ENCODE data around the gene SUPT6H.

The SUPT6H gene

GRCh38 chr17:28634206-28634865, 27.7 kb upstream of the SUPT6H start:
- H3K18ac ChIP-seq (ENCODE audit: low read length): peak overlapping the region; percentile 15
- no CpG with 5 or more reads among the region's 14 CpGs for WGBS (ENCODE audit: extremely low coverage, insufficient coverage, insufficient read length)

GRCh38 chr17:28635506-28635905, 26.5 kb upstream of the SUPT6H start:
- H3K23ac ChIP-seq (ENCODE audit: low read length): no peak overlapping the region

More at GRCh38 chr17:28634206-28634865, 27.7 kb upstream of the SUPT6H start:
- Histone ChIP-seq H4K12ac (ENCODE audit: low read depth, low read length) (no peak overlapping the region), H3K4me3 (ENCODE audit: low read depth, low read length) (no peak overlapping the region), H3K9me3 (ENCODE audit: insufficient read depth, low read depth, low read length) (no peaks in the 10 kb centered on the region), H3K27ac (ENCODE audit: low read depth, low read length) (no peak overlapping the region), H3K4ac (ENCODE audit: low read depth, low read length) (no peak overlapping the region), H3K14ac (ENCODE audit: low read length) (no peak overlapping the region), H4K8ac (ENCODE audit: low read depth, low read length) (no peak overlapping the region), H3K23ac (ENCODE audit: low read length) (no peak overlapping the region), H3K79me2 (ENCODE audit: control insufficient read depth, insufficient read depth, low read length, poor library complexity) (no peaks in the 10 kb centered on the region), H2AFZ (ENCODE audit: insufficient read depth, low read length, poor library complexity) (no peak overlapping the region), H2BK12ac (ENCODE audit: low read length) (no peak overlapping the region), H3K27me3 (ENCODE audit: insufficient read depth, low read length) (no peaks in the 10 kb centered on the region), H2BK120ac (ENCODE audit: insufficient read depth, low read length, poor library complexity) (no peak overlapping the region), H3K4me2 (ENCODE audit: low read length) (no peak overlapping the region), H2AK5ac (ENCODE audit: low read length) (no peak overlapping the region), H2BK5ac (ENCODE audit: low read depth, low read length, poor library complexity) (no peak overlapping the region), H3K36me3 (ENCODE audit: control insufficient read depth in 1 of 2, insufficient read depth in 2 of 2, low read length in 2 of 2) (peaks cover 53 to 80% of the 10 kb centered on the region in 2 experiments), H3K4me1 (ENCODE audit: control insufficient read depth in 1 of 2, insufficient read depth in 2 of 2, low read length in 2 of 2) (no peaks in the 10 kb centered on the region), H3K9ac (ENCODE audit: low read length) (no peak overlapping the region), H3K79me1 (ENCODE audit: low read length) (no peaks in the 10 kb centered on the region), H4K91ac (ENCODE audit: low read depth, low read length) (no peak overlapping the region)
- peak; percentile 67 to 90 for DNase-seq

GRCh38 chr17:28641579-28641978, 20.4 kb upstream of the SUPT6H start:
- no peak for DNase-seq
- H3K27ac ChIP-seq (ENCODE audit: low read depth, low read length): no peak overlapping the region
- H3K36me3 ChIP-seq (ENCODE audit: control insufficient read depth in 1 of 2, insufficient read depth in 2 of 2, low read length in 2 of 2): peaks cover 28 to 55% of the 10 kb centered on the region in 2 experiments
- H3K79me1 ChIP-seq (ENCODE audit: low read length): peaks cover 9% of the 10 kb centered on the region
- H3K4me1 ChIP-seq (ENCODE audit: control insufficient read depth in 1 of 2, insufficient read depth in 2 of 2, low read length in 2 of 2): peaks cover 0 to 3% of the 10 kb centered on the region in 2 experiments
- H3K23ac ChIP-seq (ENCODE audit: low read length): no peak overlapping the region
- H3K79me2 ChIP-seq (ENCODE audit: control insufficient read depth, insufficient read depth, low read length, poor library complexity): peaks cover 8% of the 10 kb centered on the region
- no peak overlapping the region for H3K9ac ChIP-seq (ENCODE audit: low read length)
- H3K18ac ChIP-seq (ENCODE audit: low read length): no peak overlapping the region
- no peaks in the 10 kb centered on the region for H3K27me3 ChIP-seq (ENCODE audit: insufficient read depth, low read length)
- H4K8ac ChIP-seq (ENCODE audit: low read depth, low read length): no peak overlapping the region
- no peak overlapping the region for H2BK120ac ChIP-seq (ENCODE audit: insufficient read depth, low read length, poor library complexity)
- no peak overlapping the region for H3K4me3 ChIP-seq (ENCODE audit: low read depth, low read length)
- no peak overlapping the region for H3K4me2 ChIP-seq (ENCODE audit: low read length)
- no CpG with 5 or more reads among the region's 2 CpGs for WGBS (ENCODE audit: extremely low coverage, insufficient coverage, insufficient read length)
- no peak overlapping the region for H4K91ac ChIP-seq (ENCODE audit: low read depth, low read length)
- H3K4ac ChIP-seq (ENCODE audit: low read depth, low read length): no peak overlapping the region
- no peak overlapping the region for H2BK12ac ChIP-seq (ENCODE audit: low read length)
- H2BK5ac ChIP-seq (ENCODE audit: low read depth, low read length, poor library complexity): no peak overlapping the region
- H2AK5ac ChIP-seq (ENCODE audit: low read length): no peak overlapping the region
- no peak overlapping the region for H3K14ac ChIP-seq (ENCODE audit: low read length)
- no peak overlapping the region for H2AFZ ChIP-seq (ENCODE audit: insufficient read depth, low read length, poor library complexity)
- H3K9me3 ChIP-seq (ENCODE audit: insufficient read depth, low read depth, low read length): peaks cover 1% of the 10 kb centered on the region
- H4K12ac ChIP-seq (ENCODE audit: low read depth, low read length): no peak overlapping the region

More at GRCh38 chr17:28635506-28635905, 26.5 kb upstream of the SUPT6H start:
- Histone ChIP-seq H3K27me3 (ENCODE audit: insufficient read depth, low read length) (no peaks in the 10 kb centered on the region), H3K4me2 (ENCODE audit: low read length) (no peak overlapping the region), H3K9ac (ENCODE audit: low read length) (no peak overlapping the region), H2BK5ac (ENCODE audit: low read depth, low read length, poor library complexity) (no peak overlapping the region), H4K91ac (ENCODE audit: low read depth, low read length) (no peak overlapping the region), H3K4ac (ENCODE audit: low read depth, low read length) (no peak overlapping the region), H3K79me2 (ENCODE audit: control insufficient read depth, insufficient read depth, low read length, poor library complexity) (no peaks in the 10 kb centered on the region), H4K12ac (ENCODE audit: low read depth, low read length) (no peak overlapping the region), H3K9me3 (ENCODE audit: insufficient read depth, low read depth, low read length) (peaks cover 1% of the 10 kb centered on the region), H3K4me1 (ENCODE audit: control insufficient read depth in 1 of 2, insufficient read depth in 2 of 2, low read length in 2 of 2) (no peaks in the 10 kb centered on the region), H3K14ac (ENCODE audit: low read length) (no peak overlapping the region), H2BK12ac (ENCODE audit: low read length) (no peak overlapping the region), H3K79me1 (ENCODE audit: low read length) (no peaks in the 10 kb centered on the region), H2AK5ac (ENCODE audit: low read length) (no peak overlapping the region), H3K4me3 (ENCODE audit: low read depth, low read length) (no peak overlapping the region), H2BK120ac (ENCODE audit: insufficient read depth, low read length, poor library complexity) (no peak overlapping the region), H3K27ac (ENCODE audit: low read depth, low read length) (no peak overlapping the region), H3K18ac (ENCODE audit: low read length) (no peak overlapping the region), H4K8ac (ENCODE audit: low read depth, low read length) (no peak overlapping the region), H3K36me3 (ENCODE audit: control insufficient read depth in 1 of 2, insufficient read depth in 2 of 2, low read length in 2 of 2) (peaks cover 52 to 80% of the 10 kb centered on the region in 2 experiments), H2AFZ (ENCODE audit: insufficient read depth, low read length, poor library complexity) (no peak overlapping the region)
- WGBS (ENCODE audit: extremely low coverage, insufficient coverage, insufficient read length): no CpG with 5 or more reads among the region's 1 CpG
- no peak for DNase-seq

GRCh38 chr17:28643983-28644786, 17.8 kb upstream of the SUPT6H start:
- Histone ChIP-seq H3K18ac (ENCODE audit: low read length) (no peak overlapping the region), H4K12ac (ENCODE audit: low read depth, low read length) (peak overlapping the region; percentile 10), H3K27ac (ENCODE audit: low read depth, low read length) (no peak overlapping the region), H3K27me3 (ENCODE audit: insufficient read depth, low read length) (no peaks in the 10 kb centered on the region), H3K36me3 (ENCODE audit: control insufficient read depth in 1 of 2, insufficient read depth in 2 of 2, low read length in 2 of 2) (peaks cover 20 to 45% of the 10 kb centered on the region in 2 experiments), H2BK120ac (ENCODE audit: insufficient read depth, low read length, poor library complexity) (peak overlapping the region; percentile 2), H3K4me3 (ENCODE audit: low read depth, low read length) (peak overlapping the region; percentile 74), H3K4me2 (ENCODE audit: low read length) (peak overlapping the region; percentile 67), H2AFZ (ENCODE audit: insufficient read depth, low read length, poor library complexity) (no peak overlapping the region), H3K23ac (ENCODE audit: low read length) (no peak overlapping the region), H3K79me1 (ENCODE audit: low read length) (peaks cover 10% of the 10 kb centered on the region), H4K91ac (ENCODE audit: low read depth, low read length) (no peak overlapping the region), H3K9ac (ENCODE audit: low read length) (peak overlapping the region; percentile 14), H3K79me2 (ENCODE audit: control insufficient read depth, insufficient read depth, low read length, poor library complexity) (peaks cover 8% of the 10 kb centered on the region), H3K9me3 (ENCODE audit: insufficient read depth, low read depth, low read length) (peaks cover 1% of the 10 kb centered on the region), H4K8ac (ENCODE audit: low read depth, low read length) (peak overlapping the region; percentile 27), H2BK5ac (ENCODE audit: low read depth, low read length, poor library complexity) (no peak overlapping the region), H3K4ac (ENCODE audit: low read depth, low read length) (peak overlapping the region; percentile 53), H3K14ac (ENCODE audit: low read length) (peak overlapping the region; percentile 41), H2BK12ac (ENCODE audit: low read length) (no peak overlapping the region), H3K4me1 (ENCODE audit: control insufficient read depth in 1 of 2, insufficient read depth in 2 of 2, low read length in 2 of 2) (peaks cover 0 to 4% of the 10 kb centered on the region in 2 experiments), H2AK5ac (ENCODE audit: low read length) (peak overlapping the region; percentile 24)
- DNase-seq: peak; percentile 61 to 77
- WGBS (ENCODE audit: extremely low coverage, insufficient coverage, insufficient read length): no CpG with 5 or more reads among the region's 18 CpGs
